Measurements from ENCODE around the gene TDP1.
A peak's percentile ranks its signal among the peaks of the same experiment; 100 is the strongest.
"Not testable (repeated sequence)": the region's sequence is repeated elsewhere in the genome, so short reads cannot be mapped to it uniquely, and the experiment has no call there.

The TDP1 gene

DNA sequence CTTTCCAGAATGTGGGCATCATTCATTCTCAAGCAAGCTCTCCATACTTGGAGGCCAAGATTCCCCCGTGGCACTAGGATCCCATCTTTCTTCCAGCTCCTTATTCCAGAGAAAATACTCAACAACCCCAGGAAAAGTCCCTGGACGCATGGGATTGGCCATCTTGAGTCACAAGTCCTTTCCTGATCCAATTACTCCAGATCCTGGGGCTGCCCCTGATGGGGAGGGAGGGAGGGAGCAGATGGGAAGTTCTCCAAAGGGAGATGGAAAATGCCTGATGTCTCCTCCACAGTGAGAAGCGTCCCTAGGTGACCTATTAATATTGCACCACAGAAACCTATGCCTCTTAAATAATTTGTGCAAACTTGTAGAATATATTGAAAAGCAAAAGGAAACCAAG lies 93.7 kb downstream of the TDP1 start:
- no peak for DNase-seq (ENCODE audit: low read depth)

DNA sequence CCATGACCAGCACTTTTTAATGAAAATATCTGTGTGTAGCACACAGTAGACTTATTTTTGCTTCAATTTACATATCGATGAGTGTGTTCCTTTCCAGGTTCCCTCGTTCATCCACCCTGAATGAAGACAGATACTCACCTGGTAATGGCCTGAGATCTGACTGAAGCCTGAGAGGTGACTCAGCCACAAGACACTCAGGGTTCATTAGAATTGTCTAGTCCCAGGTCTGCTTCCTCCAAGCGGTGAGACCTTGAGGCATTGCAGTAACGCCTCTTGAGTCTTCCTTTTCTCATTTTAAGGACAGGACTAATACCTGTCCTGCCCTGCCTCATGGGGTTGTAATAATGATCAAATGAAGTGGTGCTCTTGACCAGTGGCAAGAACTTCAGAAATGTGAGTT lies 94.5 kb downstream of the TDP1 start:
- no peak for DNase-seq (ENCODE audit: low read depth)

DNA sequence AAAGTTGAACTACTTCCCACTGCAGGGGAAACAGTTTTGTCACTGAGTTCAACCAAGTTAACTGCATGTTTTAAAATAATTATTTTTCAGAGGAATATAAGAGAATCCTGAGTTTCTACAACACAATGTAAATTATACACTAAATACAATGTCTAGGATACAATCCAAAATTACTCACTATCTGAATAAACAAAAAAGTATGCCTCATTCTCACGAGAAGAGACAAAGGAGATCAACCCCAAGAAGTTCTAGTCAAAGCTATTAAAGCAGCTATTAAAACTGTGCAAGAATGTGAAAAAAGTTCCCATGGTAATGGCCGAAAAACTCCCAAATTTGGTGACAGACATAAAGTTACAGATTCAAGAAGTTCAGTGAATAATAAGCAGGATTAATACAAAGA lies 97.3 kb downstream of the TDP1 start:
- no peak for DNase-seq (ENCODE audit: low read depth)

DNA sequence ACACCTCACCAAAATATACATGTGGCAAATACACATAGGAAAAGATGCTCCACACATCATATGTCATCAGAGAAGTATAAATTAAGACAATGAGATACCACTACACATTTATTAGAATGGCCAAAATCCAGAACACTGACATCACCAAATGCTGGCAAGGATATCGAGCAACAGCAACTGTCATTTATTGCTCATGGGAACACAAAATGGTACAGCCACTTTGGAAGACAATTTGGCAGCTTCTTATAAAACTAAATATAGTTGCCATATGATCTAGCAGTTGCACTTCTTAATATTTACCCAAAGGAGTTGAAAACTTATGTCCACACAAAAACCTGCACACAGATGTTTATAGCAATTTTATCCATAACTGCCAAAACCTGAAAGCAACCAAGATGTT lies 99.1 kb downstream of the TDP1 start:
- no peak for DNase-seq (ENCODE audit: low read depth)

DNA sequence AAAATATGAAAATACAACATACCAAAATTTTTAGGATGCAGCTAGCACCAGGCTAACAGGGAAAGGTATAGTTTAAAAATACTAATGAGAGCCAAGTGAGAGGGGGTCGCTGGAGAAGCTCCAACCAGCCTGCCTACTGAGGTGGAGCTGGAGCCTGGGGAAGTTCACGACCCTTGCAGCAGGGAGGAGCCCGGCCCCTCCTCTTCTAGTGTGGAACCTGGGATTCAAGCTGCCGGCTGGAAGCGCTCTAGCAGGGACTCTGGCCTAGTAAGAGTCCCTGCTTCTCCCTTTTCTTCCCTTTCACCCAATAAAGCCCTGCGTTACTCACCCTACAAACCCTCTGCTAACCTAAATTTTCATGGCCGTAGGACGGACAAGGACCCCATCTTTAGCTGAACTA lies 101.1 kb downstream of the TDP1 start:
- DNase-seq (ENCODE audit: low read depth): no peak

DNA sequence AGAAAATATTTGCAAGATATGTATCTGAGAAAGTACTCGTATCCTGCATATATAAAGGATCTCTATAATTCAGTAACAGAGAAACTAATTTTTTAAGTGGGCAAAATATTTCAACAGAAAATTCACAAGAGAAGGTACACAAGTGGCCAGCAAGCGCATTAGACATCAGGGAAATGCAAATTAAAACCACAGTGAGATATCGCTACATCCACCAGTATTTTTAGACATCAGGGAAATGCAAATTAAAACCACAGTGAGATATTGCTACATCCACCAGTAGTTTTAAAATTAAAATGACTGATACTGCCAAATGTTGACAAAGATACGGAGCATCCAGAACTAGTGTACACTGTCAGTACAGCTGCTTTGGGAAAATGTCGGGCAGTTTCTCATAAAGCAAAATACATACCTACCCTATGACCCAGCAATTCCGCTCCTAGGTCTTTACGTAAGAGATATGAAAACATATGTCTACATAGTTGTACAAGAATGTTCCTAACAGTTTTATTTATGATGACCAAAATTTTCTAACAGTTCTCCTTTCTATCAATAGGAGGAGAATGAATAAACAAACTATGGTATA lies 103.2 kb downstream of the TDP1 start:
- no peak for DNase-seq (ENCODE audit: low read depth)

DNA sequence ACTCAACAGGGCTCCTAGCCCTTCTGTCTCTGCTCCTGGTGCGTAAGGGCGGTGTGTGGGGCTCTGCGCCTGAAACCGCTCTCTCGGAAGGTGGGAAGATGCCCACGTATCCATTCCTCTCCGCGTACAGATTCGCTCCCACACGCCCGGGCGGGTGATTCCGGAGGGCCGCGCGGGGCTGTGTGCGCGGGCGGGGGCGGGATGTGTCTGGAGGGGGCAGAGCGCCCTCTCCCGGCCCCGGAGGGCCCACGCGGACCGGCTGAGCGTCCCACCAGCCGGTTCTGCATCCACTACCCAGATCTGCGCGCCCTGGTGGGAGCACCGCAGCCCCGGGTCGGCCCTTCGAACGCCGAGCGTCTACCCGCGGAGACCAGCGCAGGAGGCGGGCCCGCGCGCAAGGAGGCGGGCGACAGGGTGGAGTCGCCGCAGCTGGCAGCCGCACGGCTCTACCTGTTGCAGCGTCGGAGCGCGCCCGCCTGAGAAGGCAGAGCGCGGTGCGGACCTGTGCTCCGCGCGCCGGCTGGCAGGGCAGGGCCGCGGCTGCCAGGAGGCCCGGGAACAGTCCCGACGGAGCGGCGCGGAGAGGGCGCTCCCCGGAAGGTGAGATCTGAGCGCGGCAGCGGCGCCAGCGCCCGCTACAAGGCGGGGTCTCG lies 104.7 kb downstream of the TDP1 start:
- peak; percentile 25 for DNase-seq (ENCODE audit: low read depth)

DNA sequence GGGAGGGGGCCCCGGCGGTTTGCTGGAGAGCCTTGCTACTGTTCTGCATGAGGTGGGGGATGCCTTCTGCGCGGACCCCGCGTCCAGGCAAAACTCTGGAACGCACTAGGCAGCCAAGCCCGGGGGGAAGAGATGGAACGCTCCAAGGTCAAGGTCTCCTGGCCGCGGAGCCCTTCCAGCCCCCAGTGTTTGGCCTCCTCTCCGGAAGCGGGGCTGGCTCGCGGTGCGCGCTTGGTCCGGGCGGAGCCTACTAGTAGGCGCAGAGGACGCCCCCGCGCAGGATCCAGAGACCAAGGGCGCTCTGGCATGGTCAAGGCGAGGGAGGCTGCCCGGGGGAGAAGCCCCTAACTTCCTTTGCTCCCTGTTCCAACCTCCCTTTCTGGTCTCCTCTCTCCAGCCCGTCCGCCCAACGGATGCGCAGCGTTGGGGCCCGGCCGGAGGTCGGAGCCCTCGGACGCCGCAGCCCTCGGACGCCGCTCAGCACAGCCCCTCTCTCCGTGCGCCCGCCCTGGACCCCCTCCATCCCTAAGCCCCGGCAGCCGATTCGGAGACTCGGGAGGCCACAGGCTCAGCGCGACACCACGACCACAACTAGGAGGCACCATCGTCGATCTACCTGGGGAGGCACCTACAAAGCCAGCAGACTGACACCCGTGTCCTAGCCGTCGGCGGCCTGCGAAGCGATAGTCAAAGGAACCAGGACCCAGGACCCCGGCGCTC lies 105.4 kb downstream of the TDP1 start:
- DNase-seq (ENCODE audit: low read depth): no peak

DNA sequence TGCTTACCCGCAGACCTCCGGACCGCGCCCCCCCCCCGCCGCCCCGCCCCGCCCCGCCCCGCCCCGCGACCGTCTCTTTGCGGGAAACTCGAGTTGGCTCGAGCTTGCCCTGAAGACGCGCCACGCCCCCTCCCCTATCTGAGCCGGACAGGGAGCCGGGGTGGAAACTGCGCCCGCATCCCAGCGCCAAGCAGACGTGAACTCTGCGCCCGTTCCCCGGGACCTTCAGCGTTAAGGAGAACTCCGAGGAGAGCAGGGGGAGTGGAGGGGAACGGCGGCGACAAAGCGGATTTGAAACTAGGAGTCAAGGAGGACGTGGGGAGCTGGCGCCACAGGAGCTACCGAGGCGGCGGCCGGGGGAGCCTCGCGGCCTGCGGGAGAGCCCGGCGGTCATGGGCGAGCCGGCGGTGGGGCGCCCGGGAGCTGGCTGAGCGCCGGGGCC lies 106.0 kb downstream of the TDP1 start, which contains the start of gene KCNK13:
TSS of gene KCNK13 (plus strand) at position 310 of the 442 bp plus-strand sequence. CDS start 212 bp downstream, outside the sequence.
- no peak for DNase-seq (ENCODE audit: low read depth)

DNA sequence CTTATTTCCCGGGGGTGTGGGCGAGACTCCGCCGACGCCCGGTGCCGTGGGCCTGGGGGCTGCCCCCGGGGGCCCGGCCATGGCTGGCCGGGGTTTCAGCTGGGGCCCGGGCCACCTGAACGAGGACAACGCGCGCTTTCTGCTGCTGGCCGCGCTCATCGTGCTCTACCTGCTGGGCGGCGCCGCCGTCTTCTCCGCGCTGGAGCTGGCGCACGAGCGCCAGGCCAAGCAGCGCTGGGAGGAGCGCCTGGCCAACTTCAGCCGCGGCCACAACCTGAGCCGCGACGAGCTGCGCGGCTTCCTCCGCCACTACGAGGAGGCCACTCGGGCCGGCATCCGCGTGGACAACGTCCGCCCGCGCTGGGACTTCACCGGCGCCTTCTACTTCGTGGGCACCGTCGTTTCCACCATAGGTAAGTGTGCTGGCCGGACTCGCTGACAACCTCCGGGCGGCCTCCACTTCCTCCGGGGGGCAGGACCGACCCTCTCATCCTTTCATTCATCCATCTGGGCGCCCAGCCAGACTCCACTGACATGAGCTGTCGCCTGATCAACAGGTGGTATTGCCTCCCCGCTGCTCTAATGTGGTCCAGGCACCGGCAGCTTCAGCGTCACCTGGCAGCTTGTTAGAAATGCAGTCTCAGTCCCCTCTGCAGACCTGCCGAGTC lies 106.5 kb downstream of the TDP1 start:
- no peak for DNase-seq (ENCODE audit: low read depth)

DNA sequence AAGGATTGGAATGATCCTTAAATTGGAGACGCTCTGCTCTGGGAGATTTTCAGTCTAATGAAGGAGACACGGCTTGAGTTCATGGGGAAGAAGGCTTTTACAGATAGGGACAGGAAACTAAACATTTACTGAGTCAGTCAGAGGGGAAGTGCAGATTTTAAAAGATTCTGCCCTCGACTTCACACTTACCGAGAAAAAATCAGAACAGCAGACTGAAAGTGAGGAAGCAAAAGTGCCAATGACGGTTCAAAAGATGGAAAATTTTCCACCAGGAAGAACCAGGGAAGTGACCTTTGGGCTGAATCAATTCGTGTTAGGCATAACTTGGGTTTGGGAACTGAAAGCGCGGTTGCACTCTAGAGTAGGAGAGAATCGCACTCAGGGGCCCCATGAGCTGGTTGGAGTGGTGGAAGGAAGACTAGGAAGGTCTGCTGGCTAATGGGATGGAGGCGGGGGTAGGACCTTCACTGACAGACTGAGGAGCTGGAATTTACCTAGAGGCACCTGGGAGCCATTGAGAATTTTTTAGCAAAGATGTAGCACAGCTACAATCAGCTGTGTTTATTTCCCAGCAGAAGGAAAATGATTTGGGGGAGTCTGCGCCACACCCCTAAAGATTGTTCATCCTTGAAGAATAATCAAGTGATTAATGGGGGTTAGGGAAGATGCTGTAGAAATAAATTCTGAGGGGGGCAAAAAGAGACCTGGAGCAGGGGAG lies 107.3 kb downstream of the TDP1 start:
- no peak for DNase-seq (ENCODE audit: low read depth)

DNA sequence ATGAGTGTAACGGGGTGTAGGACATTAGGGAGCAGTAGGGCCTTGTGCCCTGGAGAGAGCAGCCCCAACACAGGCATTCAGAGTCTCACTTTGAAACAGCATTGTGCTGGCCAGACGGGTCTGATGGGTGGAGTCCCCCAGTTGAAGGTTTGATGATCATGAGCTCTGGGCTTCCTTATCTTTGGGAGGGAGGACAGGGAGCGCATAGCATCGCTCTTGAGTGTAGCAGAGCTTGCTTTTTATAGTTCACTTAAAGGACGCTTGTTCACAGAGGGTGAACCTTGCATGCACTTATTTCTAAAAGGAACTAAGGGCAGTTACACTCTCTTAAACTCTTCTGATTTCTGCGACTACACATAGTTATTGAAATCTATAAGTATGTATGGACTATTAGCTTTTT lies 116.6 kb downstream of the TDP1 start:
- DNase-seq (ENCODE audit: low read depth): no peak

DNA sequence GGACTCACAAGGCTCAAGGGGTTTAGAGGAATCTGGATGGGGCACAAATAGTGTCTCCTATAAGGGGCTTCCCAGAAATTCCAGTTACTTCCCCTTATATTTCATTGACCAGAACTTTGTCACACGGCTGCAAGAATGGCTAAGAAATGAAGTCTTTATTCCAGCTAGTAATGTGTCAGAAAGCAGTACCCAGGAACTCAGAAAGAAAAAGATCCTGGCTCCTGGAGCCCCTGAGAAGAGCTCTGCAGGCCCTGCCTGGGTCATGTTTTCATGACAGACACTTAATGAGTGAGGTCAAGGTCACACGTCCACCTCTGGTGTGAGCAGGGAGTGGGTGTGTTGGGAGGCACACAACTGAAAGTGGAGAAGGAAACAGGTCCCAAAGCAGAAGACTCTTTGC lies 123.8 kb downstream of the TDP1 start:
- DNase-seq (ENCODE audit: low read depth): no peak

DNA sequence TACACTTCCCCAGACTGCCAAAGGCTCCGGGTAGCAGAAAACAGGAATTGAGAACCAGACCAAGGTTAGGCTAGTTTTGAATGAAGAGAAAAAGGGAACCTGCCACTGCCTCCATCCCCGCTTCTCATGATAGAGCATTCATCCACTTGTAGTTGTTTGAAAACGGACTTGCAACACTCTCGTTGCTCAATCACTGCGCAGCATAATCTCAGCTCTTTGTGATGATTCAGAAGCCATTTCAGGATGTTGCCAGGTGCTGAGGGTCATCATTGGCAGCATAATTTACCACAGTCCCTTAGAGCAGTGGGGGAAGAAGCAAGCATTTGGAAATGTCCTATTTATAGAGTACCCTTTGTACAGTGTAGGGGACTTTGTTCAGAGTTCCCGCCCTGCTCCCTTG lies 131.7 kb downstream of the TDP1 start:
- no peak for DNase-seq (ENCODE audit: low read depth)

DNA sequence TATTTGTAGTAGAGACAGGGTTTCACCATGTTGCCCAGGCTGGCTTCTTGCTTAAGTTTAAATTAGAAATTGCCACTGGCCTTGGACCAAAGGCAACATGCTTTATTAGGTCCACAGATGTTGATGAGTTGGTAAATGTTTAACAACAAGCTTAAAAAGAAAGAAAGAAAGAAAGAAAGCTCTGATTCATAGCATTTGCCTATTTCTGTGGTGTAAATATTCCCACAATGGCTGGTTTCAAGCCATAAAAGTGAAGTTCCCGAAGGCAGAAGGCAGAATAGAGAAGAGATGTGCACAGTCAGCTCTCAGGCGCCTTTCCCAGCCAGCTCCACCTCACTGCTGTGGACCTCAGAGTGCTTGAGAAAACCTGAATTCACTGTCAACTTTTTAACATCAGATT lies 132.4 kb downstream of the TDP1 start:
- DNase-seq (ENCODE audit: low read depth): no peak

DNA sequence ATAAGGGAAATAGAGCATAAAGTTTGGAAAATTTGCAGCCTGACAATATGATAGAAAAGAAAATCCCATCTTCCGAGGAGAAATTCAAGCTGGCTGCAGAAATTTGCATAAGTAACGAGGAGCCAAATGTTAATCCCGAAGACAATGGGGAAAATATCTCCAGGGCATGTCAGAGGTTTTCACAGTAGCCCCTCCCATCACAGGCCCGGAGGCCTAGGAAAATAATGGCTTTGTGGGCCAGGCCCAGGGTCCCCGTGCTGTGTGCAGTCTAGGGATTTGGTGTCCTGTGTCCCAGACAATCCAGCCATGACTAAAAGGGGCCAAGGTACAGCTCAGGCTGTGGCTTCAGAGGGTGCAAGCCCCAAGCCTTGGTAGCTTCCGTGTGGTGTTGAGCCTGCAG lies 133.8 kb downstream of the TDP1 start:
- DNase-seq (ENCODE audit: low read depth): not testable (repeated sequence)

DNA sequence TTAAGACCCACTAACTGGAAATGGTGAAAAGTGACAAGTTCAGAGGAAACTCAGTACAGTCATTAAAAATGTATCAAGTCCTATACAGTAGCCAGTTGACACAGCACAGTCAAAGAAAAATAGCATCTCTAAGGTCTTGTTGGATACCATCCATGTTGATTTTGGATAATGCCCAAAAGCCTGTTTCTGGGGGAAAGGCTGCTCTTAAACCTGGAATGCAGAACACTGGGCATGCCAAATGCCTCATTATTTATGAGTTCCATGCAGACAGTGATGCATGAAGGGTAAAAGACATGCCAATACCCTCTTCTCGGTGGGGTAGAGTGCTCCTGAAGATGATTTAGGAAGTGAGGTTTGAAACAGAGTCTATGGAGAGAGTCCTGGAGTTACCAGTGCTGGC lies 135.7 kb downstream of the TDP1 start:
- DNase-seq (ENCODE audit: low read depth): no peak

DNA sequence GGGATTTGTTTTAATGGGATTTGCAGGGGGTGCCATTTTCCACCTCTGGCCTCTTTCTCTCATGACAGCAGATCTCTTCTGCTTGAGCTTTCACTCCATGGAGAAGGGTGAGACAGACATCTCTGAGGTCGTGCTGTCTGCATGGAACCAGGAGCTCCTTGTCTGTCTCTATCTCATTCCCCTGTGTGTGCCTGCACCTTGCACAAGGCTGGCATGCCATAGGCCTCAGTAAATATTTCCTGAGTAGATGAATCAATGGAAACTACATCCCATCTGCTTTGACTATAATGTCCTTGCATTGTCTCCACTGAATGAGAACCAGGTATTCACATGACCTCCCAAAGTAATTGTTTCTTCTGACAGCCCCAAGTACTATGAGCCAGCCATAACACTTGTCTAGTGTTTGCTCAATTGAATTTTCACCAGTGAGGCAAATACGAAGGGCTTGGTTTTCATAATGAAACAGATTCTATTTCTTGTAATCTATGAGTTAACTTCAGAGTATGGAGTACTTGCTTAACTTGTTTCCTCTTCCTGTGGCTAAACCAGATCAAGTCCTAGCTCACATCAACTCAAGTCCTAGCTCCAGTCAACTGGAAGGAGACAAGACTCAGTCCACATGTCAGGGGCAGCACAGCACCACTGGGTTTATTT lies 138.3 kb downstream of the TDP1 start:
- DNase-seq (ENCODE audit: low read depth): no peak
